ENCODE data around the gene TM2D1. TPM values are rescaled to one million over a fixed set of nuclear protein-coding genes. Genes with fewer than 3 reads are reported as not detected.

The TM2D1 gene
- total and polyA plus RNA-seq, 10 of the 15 experiments (the other 5 are each of a cell fraction or from before 2014, with no cell fraction given) = 21.0 to 46.6 (median 36.7) TPM

GRCh38 chr1:61757950-61758349 lies 33.0 kb upstream of the TM2D1 start:
- POLR2A ChIA-PET = no interaction called here
- DNase-seq (ENCODE audit: low read depth, low spot score) (no peak), ATAC-seq (no peak), FAIRE-seq (no peak)
- in situ Hi-C loops (cut with MboI) = no loop called here
- Histone ChIP-seq H3K79me2 (ENCODE audit: control insufficient read depth, insufficient read depth, low read length) (no peaks in the 10 kb centered on the region), H3K4me1 (ENCODE audit: control insufficient read depth, insufficient read depth, low read length) (no peaks in the 10 kb centered on the region), H4K20me1 (ENCODE audit: control insufficient read depth, insufficient read depth) (no peaks in the 10 kb centered on the region), H2AFZ (ENCODE audit: control insufficient read depth, low read depth, low read length) (no peak overlapping the region), H3K4me2 (ENCODE audit: control insufficient read depth, insufficient read depth) (no peak overlapping the region), H3K9me3 (replicated peaks; ENCODE audit: control insufficient read depth, insufficient read depth, low read length) (no peaks in the 10 kb centered on the region), H3K27me3 (replicated peaks in 1 of 2; ENCODE audit: control insufficient read depth in 2 of 2, insufficient read depth in 2 of 2, low read length in 1 of 2) (no peaks in the 10 kb centered on the region), H3K36me3 (ENCODE audit: control insufficient read depth in 2 of 2, insufficient read depth in 2 of 2, low read length in 1 of 2) (no peaks in the 10 kb centered on the region), H3K27ac (ENCODE audit: control insufficient read depth, insufficient read depth) (no peak overlapping the region), H3K4me3 (no peak overlapping the region), H3K9ac (ENCODE audit: control insufficient read depth, insufficient read depth, low read length) (no peak overlapping the region)
- SMC1A ChIA-PET (ENCODE audit: uncharacterized antibody, unreplicated experiment) = no interaction called here
- no TSS peak for BruUV-seq (replicated peaks)
- CTCF ChIA-PET = interaction anchor here (1.3 kb wide), 1 partner anchor 11 kb away, joined by 3 read pairs; no protein-coding TSS in a partner anchor
- intact Hi-C loops (cut with micrococcal nuclease; ENCODE audit: unreplicated experiment) = no loop called here
- 50% methylated on average over 2 of the region's 2 CpGs for WGBS (ENCODE audit: insufficient coverage, insufficient replicate concordance, low lambda C conversion rate, missing lambda C conversion rate)
- RAD21 ChIA-PET (ENCODE audit: unreplicated experiment) = no interaction called here
- no peak for TF ChIP-seq EGR1 (IDR thresholded peaks at IDR 0.05; ENCODE audit: borderline replicate concordance in 1 of 2, low read depth in 2 of 2, low read length in 2 of 2)
- no peak for TF ChIP-seq ZNF592 (IDR thresholded peaks at IDR 0.05)
- TF ChIP-seq MXI1 (IDR thresholded peaks at IDR 0.05; ENCODE audit: low read depth, low read length) = no peak
- no peak for TF ChIP-seq PAX5 (IDR thresholded peaks at IDR 0.05; ENCODE audit: borderline replicate concordance, low read depth, low read length)
- no peak for TF ChIP-seq RBBP5 (conservative IDR thresholded peaks at IDR 0.05)
- TF ChIP-seq MYC (IDR thresholded peaks at IDR 0.05; ENCODE audit: insufficient read depth, insufficient read length, insufficient replicate concordance, low read length, severe bottlenecking) = no peak
- TF ChIP-seq JUND (IDR thresholded peaks at IDR 0.05; ENCODE audit: low read depth, low read length) = no peak
- TF ChIP-seq ETV6 (conservative IDR thresholded peaks at IDR 0.05 in 1 of 2, IDR thresholded peaks at IDR 0.05 in 1 of 2; ENCODE audit: borderline replicate concordance in 1 of 2, low read depth in 1 of 2) = no peak
- TF ChIP-seq RUNX3 (IDR thresholded peaks at IDR 0.05; ENCODE audit: low read length) = no peak
- TF ChIP-seq IRF4 (IDR thresholded peaks at IDR 0.05; ENCODE audit: low read depth, low read length) = no peak
- no peak for TF ChIP-seq USF1 (IDR thresholded peaks at IDR 0.05; ENCODE audit: borderline replicate concordance, extremely low read length, insufficient read depth, low read depth, low read length)

All from GM12878 (cell line).